Hematopoietic multipotent progenitor cell (in vitro differentiated cells): ENCODE data around the gene CDK8. TPM values are rescaled to one million over a fixed set of nuclear protein-coding genes. Genes with fewer than 3 reads are reported as not detected.
A peak's percentile ranks its signal among the peaks of the same experiment; 100 is the strongest.
"Not testable (repeated sequence)": the region's sequence is repeated elsewhere in the genome, so short reads cannot be mapped to it uniquely, and the experiment has no call there.

Experiments used
- DNase-seq, 3 donors: peaks; one replicate each; pipeline ENCODE4 v3.0.0-alpha.2; 2011 to 2015; ENCODE audit warnings: low read depth in 2 of 3, low spot score in 2 of 3
- total RNA-seq: library from RNA; depleted of rRNA; stranded (reverse); fragments of >200 nt; gene quantifications from one replicate; pipeline ENCODE4 v1.2.3, GENCODE V29; 2012

Gene CDK8
- total RNA-seq, 1 donor = 10.0 TPM

- not testable (repeated sequence) for DNase-seq
Measured at GRCh38 chr13:26252006-26252405, 1.9 kb upstream of the CDK8 start.

- DNase-seq = no peak
Measured at GRCh38 chr13:26253262-26253786, 605 bp upstream of the CDK8 start.

- DNase-seq = peak; percentile 28 to 60 (median 48)
Measured at GRCh38 chr13:26254583-26255111, 718 bp downstream of the CDK8 start.

GRCh38 chr13:26255115-26255514, 1.2 kb downstream of the CDK8 start:
- DNase-seq = no peak

GRCh38 chr13:26255691-26256277, 1.9 kb downstream of the CDK8 start:
- peak in 2 of 3 donors; percentile 16 to 45 for DNase-seq

GRCh38 chr13:26257049-26257448, 3.1 kb downstream of the CDK8 start:
- DNase-seq = no peak

- DNase-seq = no peak
Measured at GRCh38 chr13:26259634-26260033, 5.7 kb downstream of the CDK8 start.

- DNase-seq = no peak
Measured at GRCh38 chr13:26262156-26262555, 8.2 kb downstream of the CDK8 start.

- no peak for DNase-seq
Measured at GRCh38 chr13:26266311-26266710, 12.4 kb downstream of the CDK8 start.

GRCh38 chr13:26270707-26271106, 16.8 kb downstream of the CDK8 start:
- no peak for DNase-seq

- DNase-seq = no peak
Measured at GRCh38 chr13:26272621-26273020, 18.7 kb downstream of the CDK8 start.

- DNase-seq = no peak
Measured at GRCh38 chr13:26280295-26280694, 26.4 kb downstream of the CDK8 start.

GRCh38 chr13:26280822-26281221, 26.9 kb downstream of the CDK8 start:
- no peak for DNase-seq

GRCh38 chr13:26285911-26286310, 32.0 kb downstream of the CDK8 start:
- not testable (repeated sequence) for DNase-seq

- DNase-seq = not testable (repeated sequence)
Measured at GRCh38 chr13:26288838-26289237, 34.9 kb downstream of the CDK8 start.

GRCh38 chr13:26295812-26296211, 41.9 kb downstream of the CDK8 start:
- no peak for DNase-seq

GRCh38 chr13:26299168-26299750, 45.3 kb downstream of the CDK8 start:
- DNase-seq = no peak

GRCh38 chr13:26300140-26300539, 46.2 kb downstream of the CDK8 start:
- DNase-seq = no peak

- DNase-seq = no peak
Measured at GRCh38 chr13:26305676-26306075, 51.7 kb downstream of the CDK8 start.

GRCh38 chr13:26307701-26308100, 53.8 kb downstream of the CDK8 start:
- no peak for DNase-seq

GRCh38 chr13:26308250-26308649, 54.3 kb downstream of the CDK8 start:
- no peak for DNase-seq

- DNase-seq = no peak
Measured at GRCh38 chr13:26308836-26309235, 54.9 kb downstream of the CDK8 start.
